Coronary artery (tissue), 2 donors: ENCODE measurements around the gene KIF26B.
"Not testable (repeated sequence)": the region's sequence is repeated elsewhere in the genome, so short reads cannot be mapped to it uniquely, and the experiment has no call there.

Source experiments
- DNase-seq: peaks from one replicate; pipeline ENCODE4 v3.0.0-alpha.2; 2017; ENCODE audit warnings: low spot score
- H3K27ac ChIP-seq, 2 donors: fragments of 200-600 bp; sonication (generic); one replicate each; pipeline ENCODE4 v1.5.1; 2016 to 2019
- H3K4me3 ChIP-seq: fragments of 200-600 bp; sonication (generic); 2 replicates; pipeline ENCODE4 v1.5.1; 2016; ENCODE audit warnings: mild to moderate bottlenecking, moderate library complexity
- CTCF ChIP-seq: fragments of 200-600 bp; sonication (generic); IDR thresholded peaks from one replicate; pipeline ENCODE4 v1.5.1; 2019; ENCODE audit warnings: antibody characterized with exemption

The KIF26B gene

GRCh38 chr1:245666412-245666811 is 511.6 kb downstream of the KIF26B start:
- DNase-seq, result no peak
- no peak for TF ChIP-seq CTCF
- H3K4me3 ChIP-seq, result no peak overlapping the region
- H3K27ac ChIP-seq, result no peak overlapping the region

- TF ChIP-seq CTCF, result no peak
- Histone ChIP-seq H3K4me3 (no peak overlapping the region), H3K27ac (no peak overlapping the region)
- no peak for DNase-seq
Measured at GRCh38 chr1:245671349-245671748, 516.6 kb downstream of the KIF26B start.

- DNase-seq, result no peak
- Histone ChIP-seq H3K27ac (no peak overlapping the region), H3K4me3 (no peak overlapping the region)
- no peak for TF ChIP-seq CTCF
Measured at GRCh38 chr1:245671966-245672767, 517.4 kb downstream of the KIF26B start.

GRCh38 chr1:245672836-245673656 is 518.3 kb downstream of the KIF26B start:
- H3K27ac ChIP-seq, H3K4me3 ChIP-seq, DNase-seq: not testable (repeated sequence)

- no peak for TF ChIP-seq CTCF
- Histone ChIP-seq H3K27ac (no peak overlapping the region), H3K4me3 (no peak overlapping the region)
- DNase-seq, result no peak
Measured at GRCh38 chr1:245673881-245674414, 519.2 kb downstream of the KIF26B start.

GRCh38 chr1:245677461-245678240 is 522.9 kb downstream of the KIF26B start:
- DNase-seq, result no peak
- no peak for TF ChIP-seq CTCF
- no peak overlapping the region for H3K27ac ChIP-seq
- H3K4me3 ChIP-seq, result no peak overlapping the region
